Measurements from ENCODE around the gene ACSM3.

Gene ACSM3

GRCh38 chr16:20744922-20745440 is 18.8 kb upstream of the ACSM3 start:
- no peak overlapping the region for H3K4me3 ChIP-seq (ENCODE audit: low read depth, low read length)
- TF ChIP-seq CTCF (IDR thresholded peaks at IDR 0.05; ENCODE audit: low read depth, low read length, missing control alignments), result no peak
- no peak for DNase-seq (ENCODE audit: low read depth)
- in situ Hi-C loops (cut with HindIII; ENCODE audit: low sequenced_read_pairs), result no loop called here

- H3K4me3 ChIP-seq (ENCODE audit: low read depth, low read length), result no peak overlapping the region
- in situ Hi-C loops (cut with HindIII; ENCODE audit: low sequenced_read_pairs), result no loop called here
- no peak for TF ChIP-seq CTCF (IDR thresholded peaks at IDR 0.05; ENCODE audit: low read depth, low read length, missing control alignments)
- DNase-seq (ENCODE audit: low read depth), result no peak
Measured at GRCh38 chr16:20746461-20746860, 17.4 kb upstream of the ACSM3 start.

GRCh38 chr16:20747030-20747816 is 16.6 kb upstream of the ACSM3 start:
- no peak overlapping the region for H3K4me3 ChIP-seq (ENCODE audit: low read depth, low read length)
- no peak for TF ChIP-seq CTCF (IDR thresholded peaks at IDR 0.05; ENCODE audit: low read depth, low read length, missing control alignments)
- in situ Hi-C loops (cut with HindIII; ENCODE audit: low sequenced_read_pairs), result no loop called here
- no peak for DNase-seq (ENCODE audit: low read depth)

- no peak for TF ChIP-seq CTCF (IDR thresholded peaks at IDR 0.05; ENCODE audit: low read depth, low read length, missing control alignments)
- in situ Hi-C loops (cut with HindIII; ENCODE audit: low sequenced_read_pairs), result no loop called here
- H3K4me3 ChIP-seq (ENCODE audit: low read depth, low read length), result no peak overlapping the region
- no peak for DNase-seq (ENCODE audit: low read depth)
Measured at GRCh38 chr16:20749474-20749873, 14.3 kb upstream of the ACSM3 start.

GRCh38 chr16:20750558-20750957 is 13.3 kb upstream of the ACSM3 start:
- no peak for TF ChIP-seq CTCF (IDR thresholded peaks at IDR 0.05; ENCODE audit: low read depth, low read length, missing control alignments)
- in situ Hi-C loops (cut with HindIII; ENCODE audit: low sequenced_read_pairs), result no loop called here
- DNase-seq (ENCODE audit: low read depth), result no peak
- H3K4me3 ChIP-seq (ENCODE audit: low read depth, low read length), result no peak overlapping the region

- no peak for DNase-seq (ENCODE audit: low read depth)
- in situ Hi-C loops (cut with HindIII; ENCODE audit: low sequenced_read_pairs), result no loop called here
- no peak overlapping the region for H3K4me3 ChIP-seq (ENCODE audit: low read depth, low read length)
- no peak for TF ChIP-seq CTCF (IDR thresholded peaks at IDR 0.05; ENCODE audit: low read depth, low read length, missing control alignments)
Measured at GRCh38 chr16:20753727-20754126, 10.1 kb upstream of the ACSM3 start.
